B cell (primary cell): ENCODE measurements around the gene FMR1. TPM values are rescaled to one million over a fixed set of nuclear protein-coding genes. Genes with fewer than 3 reads are reported as not detected.
A peak's percentile ranks its signal among the peaks of the same experiment; 100 is the strongest.

ENCODE experiments used
- ATAC-seq: fragments of 200-7000 bp; cut with Tn5 transposase; one replicate; pipeline ENCODE4 v1.10.0; 2021; ENCODE audit warnings: low read depth, mild to moderate bottlenecking, moderate number of reproducible peaks, moderate library complexity
- CTCF ChIA-PET: fragments of 350-600 bp; sonication (Branson Sonifier 250); formaldehyde crosslinking; loops from one replicate; lab custom pipeline; 2021; ENCODE audit warnings: antibody characterized with exemption, inconsistent platforms; lab: Charles Lee
- POLR2A ChIA-PET: fragments of 350-600 bp; sonication (Branson Sonifier 250); formaldehyde crosslinking; loops from one replicate; lab custom pipeline; 2021; ENCODE audit warnings: antibody characterized with exemption; lab: Charles Lee
- DNase-seq: peaks from one replicate; pipeline ENCODE4 v3.0.0; 2013
- H2AFZ ChIP-seq: 2 replicates; pipeline ENCODE4 v1.6.1; 2012; ENCODE audit warnings: mild to moderate bottlenecking, low read depth, low read length; ENCODE audit not compliant: insufficient read depth, poor library complexity, severe bottlenecking
- H3K27ac ChIP-seq, 2 donors: 1 replicate in 1 of 2; 2 replicates in 1 of 2; pipeline ENCODE4 v1.5.1; 2012 to 2013; ENCODE audit warnings: low read length in 2 of 2, mild to moderate bottlenecking in 2 of 2, moderate library complexity in 1 of 2
- H3K27me3 ChIP-seq, 4 experiments: fragments of 200-600 bp in 1 of 4; sonication (generic) in 1 of 4; replicated peaks in 1 of 4; 1 replicate in 2 of 4; 2 replicates in 2 of 4; pipeline versions ENCODE4 v1.6.1 to v1.7.0; 2013 to 2016; ENCODE audit warnings: low read length in 3 of 4, mild to moderate bottlenecking in 2 of 4, mixed read lengths in 1 of 4, moderate library complexity in 1 of 4; ENCODE audit not compliant: insufficient read depth in 4 of 4, control insufficient read depth in 3 of 4; ENCODE audit errors: control extremely low read depth in 1 of 4
- H3K36me3 ChIP-seq, 2 experiments: replicated peaks in 1 of 2; 1 replicate in 1 of 2; 2 replicates in 1 of 2; pipeline versions ENCODE4 v1.6.1 to v1.7.1; 2013; ENCODE audit warnings: low read length in 1 of 2; ENCODE audit not compliant: insufficient read depth in 2 of 2, control insufficient read depth in 1 of 2; ENCODE audit errors: control extremely low read depth in 1 of 2, extremely low read depth in 1 of 2
- H3K4me1 ChIP-seq, 2 donors: fragments of 200-600 bp in 1 of 2; sonication (generic) in 1 of 2; 1 replicate in 1 of 2; 2 replicates in 1 of 2; pipeline versions ENCODE4 v1.5.1 to v1.6.1; 2013 to 2017; ENCODE audit warnings: low read length in 2 of 2; ENCODE audit not compliant: control insufficient read depth in 2 of 2, insufficient read depth in 2 of 2
- H3K4me2 ChIP-seq: replicated peaks from 2 replicates; pipeline ENCODE3; 2012; ENCODE audit warnings: mild to moderate bottlenecking, low read depth, low read length; ENCODE audit not compliant: poor library complexity, severe bottlenecking
- H3K4me3 ChIP-seq, 5 experiments: fragments of 200-600 bp in 1 of 5; sonication (generic) in 1 of 5; 1 replicate in 3 of 5; 2 replicates in 2 of 5; pipeline versions ENCODE4 v1.5.1 to v1.7.0; 2011 to 2016; ENCODE audit warnings: low read length in 4 of 5, mild to moderate bottlenecking in 4 of 5, low read depth in 2 of 5, control low read depth in 1 of 5, moderate library complexity in 1 of 5; ENCODE audit not compliant: insufficient read depth in 1 of 5; ENCODE audit errors: control extremely low read depth in 1 of 5, extremely low read depth in 1 of 5
- H3K79me2 ChIP-seq: fragments of 200-600 bp; sonication (generic); one replicate; pipeline ENCODE4 v1.6.0; 2016; ENCODE audit warnings: low read length; ENCODE audit not compliant: control insufficient read depth, insufficient read depth
- H3K9ac ChIP-seq: fragments of 200-600 bp; sonication (generic); 2 replicates; pipeline ENCODE4 v1.6.1; 2017; ENCODE audit warnings: mild to moderate bottlenecking, low read length, moderate library complexity
- H3K9me3 ChIP-seq, 3 donors: one replicate each; pipeline versions ENCODE4 v1.6.1 to v1.7.1; 2013; ENCODE audit warnings: low read length in 2 of 3; ENCODE audit not compliant: control insufficient read depth in 2 of 3, insufficient read depth in 1 of 3; ENCODE audit errors: control extremely low read depth in 1 of 3
- H4K20me1 ChIP-seq: 2 replicates; pipeline ENCODE4 v1.6.0; 2012; ENCODE audit warnings: mild to moderate bottlenecking, low read length; ENCODE audit not compliant: insufficient read depth, control insufficient read depth, poor library complexity, severe bottlenecking
- H3K27ac Mint-ChIP-seq: one replicate; pipeline ENCODE4 v1.8.0; 2021; ENCODE audit warnings: mixed read lengths
- H3K27me3 Mint-ChIP-seq: one replicate; pipeline ENCODE4 v1.8.0; 2021; ENCODE audit warnings: mixed read lengths
- H3K4me1 Mint-ChIP-seq: one replicate; pipeline ENCODE4 v1.8.0; 2021; ENCODE audit warnings: mixed read lengths
- H3K4me3 Mint-ChIP-seq: one replicate; pipeline ENCODE4 v1.8.0; 2021; ENCODE audit warnings: mixed read lengths
- H3K9me3 Mint-ChIP-seq: one replicate; pipeline ENCODE4 v1.8.0; 2022; ENCODE audit warnings: mixed read lengths; ENCODE audit not compliant: insufficient read depth
- EZH2 ChIP-seq: IDR thresholded peaks from 2 replicates; pipeline ENCODE4 v1.6.1; 2012; ENCODE audit warnings: borderline replicate concordance, low read depth, mild to moderate bottlenecking, moderate library complexity, low read length; ENCODE audit not compliant: insufficient read depth, poor library complexity, severe bottlenecking
- WGBS: methylation state at CpG from one replicate; pipeline ENCODE4 v1.1.5; 2013; ENCODE audit warnings: missing lambda C conversion rate; ENCODE audit not compliant: insufficient coverage; 5-methylcytosine and 5-hydroxymethylcytosine counted together
- intact Hi-C: fragments of 100-400 bp; cut with micrococcal nuclease; formaldehyde crosslinking; loops from one replicate; pipeline ENCODE4 v1.10.0; 2022
- polyA plus RNA-seq: library from polyadenylated mRNA; depleted of rRNA; stranded (reverse); fragments of >200 nt; gene quantifications from 2 replicates; pipeline ENCODE4 v1.2.3, GENCODE V29; 2012
- total RNA-seq, 2 donors: library from RNA; stranded (reverse); fragments of 120-200 nt in 1 of 2; gene quantifications; 1 replicate in 1 of 2; 2 replicates in 1 of 2; pipeline versions ENCODE4 v1.2.3 to v1.2.4, GENCODE V29; 2013 to 2022
- TF ChIP-seq, protein P1 (sequence below): fragments of 200-600 bp; IDR thresholded peaks from one replicate; pipeline ENCODE4 v1.8.0; 2022; ENCODE audit warnings: antibody characterized with exemption, mild to moderate bottlenecking

The FMR1 gene
- total and polyA plus RNA-seq, 2 donors (not counting 1 experiment from before 2014, with no cell fraction given), result 19.1 to 92.7 TPM

GRCh38 chrX:147913570-147913969 is 1.9 kb downstream of the FMR1 start:
- ATAC-seq (no peak), DNase-seq (no peak)
- Histone ChIP-seq H3K9me3 (no peaks in the 10 kb centered on the region), H3K9ac (no peak overlapping the region), H2AFZ (no peak overlapping the region), H3K36me3 (no peaks in the 10 kb centered on the region), H4K20me1 (peaks cover 1% of the 10 kb centered on the region), H3K27ac (no peak overlapping the region), H3K4me3 (peak overlapping the region in 1 of 5 experiments; percentile 81), H3K4me2 (peak overlapping the region; percentile 74), H3K4me1 (peaks cover 36 to 37% of the 10 kb centered on the region in 2 donors), H3K27me3 (no peaks in the 10 kb centered on the region), H3K79me2 (peaks cover 53% of the 10 kb centered on the region)
- no peak overlapping the region for H3K27ac Mint-ChIP-seq
- intact Hi-C loops, result loop anchor here (10.0 kb wide), 1 partner anchor 111 kb away; no protein-coding TSS in a partner anchor
- ChIA-PET CTCF (no interaction called here), POLR2A (no interaction called here)
- no CpG with 5 or more reads among the region's 6 CpGs for WGBS
- H3K9me3 Mint-ChIP-seq, result no peaks in the 10 kb centered on the region
- peaks cover 54% of the 10 kb centered on the region for H3K4me1 Mint-ChIP-seq
- no peak for TF ChIP-seq EZH2
- TF ChIP-seq, protein P1, sequence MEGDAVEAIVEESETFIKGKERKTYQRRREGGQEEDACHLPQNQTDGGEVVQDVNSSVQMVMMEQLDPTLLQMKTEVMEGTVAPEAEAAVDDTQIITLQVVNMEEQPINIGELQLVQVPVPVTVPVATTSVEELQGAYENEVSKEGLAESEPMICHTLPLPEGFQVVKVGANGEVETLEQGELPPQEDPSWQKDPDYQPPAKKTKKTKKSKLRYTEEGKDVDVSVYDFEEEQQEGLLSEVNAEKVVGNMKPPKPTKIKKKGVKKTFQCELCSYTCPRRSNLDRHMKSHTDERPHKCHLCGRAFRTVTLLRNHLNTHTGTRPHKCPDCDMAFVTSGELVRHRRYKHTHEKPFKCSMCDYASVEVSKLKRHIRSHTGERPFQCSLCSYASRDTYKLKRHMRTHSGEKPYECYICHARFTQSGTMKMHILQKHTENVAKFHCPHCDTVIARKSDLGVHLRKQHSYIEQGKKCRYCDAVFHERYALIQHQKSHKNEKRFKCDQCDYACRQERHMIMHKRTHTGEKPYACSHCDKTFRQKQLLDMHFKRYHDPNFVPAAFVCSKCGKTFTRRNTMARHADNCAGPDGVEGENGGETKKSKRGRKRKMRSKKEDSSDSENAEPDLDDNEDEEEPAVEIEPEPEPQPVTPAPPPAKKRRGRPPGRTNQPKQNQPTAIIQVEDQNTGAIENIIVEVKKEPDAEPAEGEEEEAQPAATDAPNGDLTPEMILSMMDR, result no peak
- H3K27me3 Mint-ChIP-seq, result no peaks in the 10 kb centered on the region
- peak overlapping the region; percentile 92 for H3K4me3 Mint-ChIP-seq

DNA sequence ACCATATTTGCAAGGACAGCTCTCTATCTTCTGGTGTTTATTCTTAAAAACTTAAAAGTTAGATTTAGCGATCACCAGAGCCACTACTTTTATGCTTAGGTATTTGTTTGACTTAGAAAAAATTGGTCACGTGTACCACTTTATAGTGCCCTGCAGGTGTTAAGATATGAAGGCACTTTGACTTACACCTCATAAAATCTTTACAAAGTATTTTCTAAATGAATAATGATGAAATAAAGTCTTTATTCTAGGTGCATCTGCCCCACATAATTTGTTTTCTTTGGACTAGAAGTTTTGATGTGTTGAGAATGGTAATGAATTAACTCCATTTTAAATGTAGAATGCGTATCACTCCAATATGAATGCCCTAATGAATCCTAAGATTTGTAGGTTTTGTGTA is 2.9 kb downstream of the FMR1 start:
- Histone ChIP-seq H2AFZ (no peak overlapping the region), H3K79me2 (peaks cover 63% of the 10 kb centered on the region), H3K4me1 (peaks cover 41 to 43% of the 10 kb centered on the region in 2 donors), H3K4me3 (no peak overlapping the region), H3K27me3 (no peaks in the 10 kb centered on the region), H3K9ac (no peak overlapping the region), H3K9me3 (no peaks in the 10 kb centered on the region), H3K36me3 (no peaks in the 10 kb centered on the region), H3K4me2 (peak overlapping the region; percentile 16), H3K27ac (no peak overlapping the region), H4K20me1 (peaks cover 6% of the 10 kb centered on the region)
- POLR2A ChIA-PET, result no interaction called here
- Mint-ChIP-seq H3K4me1 (peaks cover 58% of the 10 kb centered on the region), H3K4me3 (no peak overlapping the region), H3K9me3 (no peaks in the 10 kb centered on the region), H3K27me3 (no peaks in the 10 kb centered on the region), H3K27ac (no peak overlapping the region)
- ATAC-seq, result no peak
- intact Hi-C loops, result loop anchor here (10.0 kb wide), 1 partner anchor 110 kb away; no protein-coding TSS in a partner anchor
- no peak for TF ChIP-seq EZH2
- TF ChIP-seq, protein P1, result no peak
- no peak for DNase-seq
- CTCF ChIA-PET, result no interaction called here
- no CpG with 5 or more reads among the region's 3 CpGs for WGBS
